Stimulated activated CD8-positive, alpha-beta memory T cell treated with anti-CD3 and anti-CD28 coated beads, Interleukin-12 subunit alpha, Interleukin-12 subunit beta, amount 100 ng/mL, for 4 hours (primary cell): ENCODE measurements around the gene SLC3A2.

ENCODE experiments used
- DNase-seq: peaks from one replicate; pipeline ENCODE4 v3.0.0-alpha.2; 2020; ENCODE audit warnings: low read depth

Gene SLC3A2

GRCh38 chr11:62911137-62912130 lies 30.7 kb downstream of the SLC3A2 start:
- DNase-seq, result no peak

- DNase-seq, result no peak
Observed at GRCh38 chr11:62912268-62912667, 31.6 kb downstream of the SLC3A2 start.

GRCh38 chr11:62914416-62914815 lies 33.7 kb downstream of the SLC3A2 start:
- DNase-seq, result no peak

- DNase-seq, result no peak
Observed at GRCh38 chr11:62917906-62918502, 37.3 kb downstream of the SLC3A2 start.

GRCh38 chr11:62918531-62918930 lies 37.8 kb downstream of the SLC3A2 start:
- DNase-seq, result no peak

GRCh38 chr11:62919476-62919875 lies 38.8 kb downstream of the SLC3A2 start:
- no peak for DNase-seq

- no peak for DNase-seq
Observed at GRCh38 chr11:62919898-62920640, 39.4 kb downstream of the SLC3A2 start.

- DNase-seq, result no peak
Observed at GRCh38 chr11:62921201-62921572, 40.5 kb downstream of the SLC3A2 start, which contains the start of gene CHRM1. Gene CHRM1, minus strand, starts transcription at chr11:62921363. Its CDS starts 10,263 bp downstream, at chr11:62911100.

- no peak for DNase-seq
Observed at GRCh38 chr11:62921573-62922188, 41.0 kb downstream of the SLC3A2 start.

- no peak for DNase-seq
Observed at GRCh38 chr11:62922189-62922589, 41.5 kb downstream of the SLC3A2 start.

- DNase-seq, result peak; percentile 24
Observed at GRCh38 chr11:62922653-62923431, 42.1 kb downstream of the SLC3A2 start.

- DNase-seq, result no peak
Observed at GRCh38 chr11:62923601-62924411, 43.1 kb downstream of the SLC3A2 start.

- DNase-seq, result no peak
Observed at GRCh38 chr11:62925308-62925707, 44.6 kb downstream of the SLC3A2 start.

GRCh38 chr11:62925745-62926679 lies 45.3 kb downstream of the SLC3A2 start:
- DNase-seq, result no peak

- DNase-seq, result no peak
Observed at GRCh38 chr11:62926680-62927455, 46.2 kb downstream of the SLC3A2 start.

- DNase-seq, result no peak
Observed at GRCh38 chr11:62928011-62928410, 47.3 kb downstream of the SLC3A2 start.

GRCh38 chr11:62930157-62930556 lies 49.5 kb downstream of the SLC3A2 start:
- no peak for DNase-seq

- no peak for DNase-seq
Observed at GRCh38 chr11:62930666-62931065, 50.0 kb downstream of the SLC3A2 start.
